HG02973 (cell line): ENCODE data around the gene ZNF618.
"Not testable (repeated sequence)": the region's sequence is repeated elsewhere in the genome, so short reads cannot be mapped to it uniquely, and the experiment has no call there.

Experiments used
- ATAC-seq: cut with Tn5 transposase; IDR thresholded peaks from one replicate; pipeline ENCODE4 v1.9.1; 2021; ENCODE audit warnings: moderate library complexity; ENCODE audit not compliant: unreplicated experiment

ZNF618 gene

DNA sequence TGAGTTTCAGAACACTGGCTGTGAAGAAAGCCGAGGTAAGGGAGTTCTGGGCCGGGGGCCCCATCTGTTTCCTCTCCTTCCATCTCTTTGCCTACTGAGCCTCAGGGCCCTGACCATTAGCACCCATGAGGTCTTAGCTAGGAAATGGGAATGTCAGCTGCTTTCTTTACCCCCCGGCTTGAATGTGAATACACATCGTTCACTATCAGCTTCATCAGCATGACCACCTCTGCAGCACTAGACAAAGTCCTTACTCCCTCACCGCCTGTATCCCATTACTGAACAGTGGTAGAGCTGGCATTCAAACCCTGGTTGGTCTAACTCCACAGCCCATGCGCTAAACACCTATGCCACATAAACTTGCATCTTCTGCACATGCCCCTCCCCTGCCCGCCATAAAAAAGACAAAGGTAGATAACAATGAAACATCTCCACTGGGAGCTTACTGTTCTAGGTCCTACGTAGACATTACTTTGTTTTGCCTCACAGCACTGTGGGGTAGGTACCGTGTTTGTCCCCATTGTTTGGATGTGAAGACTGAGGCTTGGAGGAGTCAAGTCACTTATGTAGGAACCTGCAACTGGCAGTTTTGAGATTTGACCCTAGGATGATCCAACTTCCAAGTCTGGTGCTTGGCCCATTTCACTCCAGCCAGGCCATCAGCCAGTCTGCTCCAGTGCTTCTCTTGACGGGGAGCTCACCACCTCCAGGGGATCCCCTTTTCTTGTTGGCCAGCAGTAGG, 108.7 kb downstream of the ZNF618 start:
- ATAC-seq: no peak

GRCh38 chr9:113985968-113986585, 110.0 kb downstream of the ZNF618 start:
- no peak for ATAC-seq

- no peak for ATAC-seq
These were observed 110.8 kb downstream of the ZNF618 start for GRCh38 chr9:113986931-113987330.

GRCh38 chr9:113987526-113987925, 111.4 kb downstream of the ZNF618 start:
- ATAC-seq: no peak

DNA sequence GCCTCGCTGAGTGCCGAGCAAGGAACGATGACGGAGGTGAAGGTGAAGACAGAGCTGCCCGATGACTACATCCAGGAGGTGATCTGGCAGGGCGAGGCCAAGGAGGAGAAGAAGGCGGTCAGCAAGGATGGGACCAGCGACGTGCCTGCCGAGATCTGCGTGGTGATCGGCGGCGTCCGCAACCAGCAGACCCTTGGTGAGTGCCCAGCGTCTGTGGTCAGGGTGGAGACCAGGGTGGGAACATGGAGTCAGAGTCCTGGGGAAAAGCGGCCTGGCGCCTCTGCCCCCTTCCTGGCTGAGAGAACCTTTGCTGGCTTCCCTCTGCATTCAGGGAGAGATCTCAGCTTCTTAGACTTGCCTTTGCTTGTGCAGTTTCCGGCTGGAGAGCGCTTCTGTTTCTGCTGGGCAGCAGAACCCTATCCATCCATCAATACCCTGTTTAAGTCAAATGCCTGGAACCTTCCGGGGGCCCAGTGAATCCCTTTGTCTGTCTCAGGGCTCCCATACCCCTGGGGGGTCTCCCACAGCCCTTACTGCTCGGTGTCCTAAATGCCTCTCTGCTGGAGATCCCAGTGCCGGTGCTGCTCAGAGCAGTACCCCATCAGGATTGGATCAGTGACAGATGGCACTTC, 112.4 kb downstream of the ZNF618 start:
- no peak for ATAC-seq

DNA sequence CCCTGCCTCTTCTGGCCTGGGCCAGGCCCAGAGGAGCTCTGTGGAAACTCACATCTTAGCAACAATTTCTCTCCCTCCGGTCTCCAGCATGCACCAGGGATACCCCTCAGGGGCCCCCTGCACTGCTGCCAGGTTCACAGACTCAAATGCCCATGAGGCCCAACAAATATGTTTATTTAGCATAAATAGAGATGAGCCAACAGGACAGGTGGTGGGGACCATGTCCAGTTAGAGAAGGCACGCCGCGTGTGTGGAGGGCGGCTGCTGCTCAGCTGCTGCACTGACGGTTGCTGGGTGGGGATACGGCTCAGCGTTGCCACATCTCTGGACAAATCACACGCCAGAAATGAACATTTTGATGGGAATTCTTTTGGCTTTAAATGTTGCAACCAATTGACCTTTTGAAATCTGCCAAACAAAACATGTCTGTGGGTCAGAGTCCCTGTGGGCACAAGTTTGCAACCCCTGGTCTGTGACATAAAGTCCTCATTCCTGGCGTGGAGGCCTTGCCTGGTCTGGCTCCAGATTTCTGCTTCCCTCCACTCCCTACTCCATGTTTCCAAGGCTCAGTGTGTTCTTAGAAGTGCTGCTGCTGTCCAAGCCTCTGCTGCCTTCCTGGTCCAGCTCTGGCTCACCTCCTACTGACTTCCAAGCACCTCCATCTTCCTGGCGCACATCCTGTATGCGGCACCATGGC, 113.1 kb downstream of the ZNF618 start:
- no peak for ATAC-seq

DNA sequence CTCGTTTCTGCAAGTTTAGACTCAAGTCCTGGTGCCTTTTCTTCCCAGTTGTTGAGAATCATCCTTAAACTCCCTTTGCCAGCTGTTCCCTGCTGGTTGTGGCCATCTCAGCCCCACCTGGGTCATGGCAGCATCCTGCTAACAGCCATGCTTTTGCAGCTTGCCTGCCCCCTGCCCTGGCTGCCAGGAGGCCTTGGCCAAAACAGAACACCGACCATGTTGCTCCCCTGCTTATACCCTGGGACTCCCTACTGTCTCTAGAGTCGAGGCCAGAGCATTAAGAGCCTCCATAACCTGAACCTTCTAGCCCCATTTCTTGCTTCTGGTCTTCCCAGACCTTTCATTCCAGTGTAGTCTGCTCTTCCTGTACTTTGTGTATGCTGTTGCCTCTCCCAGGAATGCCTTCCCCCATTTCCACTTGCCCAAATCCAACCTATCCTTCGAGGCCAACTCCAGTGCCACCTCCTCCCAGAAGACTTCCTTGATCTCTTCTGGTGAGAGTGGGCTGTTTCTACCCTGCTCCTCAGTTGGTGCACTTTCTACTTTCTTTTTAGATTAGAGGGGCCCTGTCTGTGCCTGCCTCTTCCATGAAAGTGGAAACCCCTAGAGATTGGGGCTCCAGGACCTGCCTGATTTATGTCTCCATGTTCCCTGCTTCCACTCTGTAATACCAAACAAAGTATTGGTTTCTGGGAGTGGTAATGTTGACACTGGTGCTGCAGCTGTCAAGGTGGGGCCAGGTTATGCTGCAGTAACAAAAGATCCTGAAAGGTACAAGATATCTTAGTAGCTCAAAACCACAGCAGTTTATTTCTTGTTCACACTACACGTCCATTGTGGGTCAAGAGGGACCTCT, 113.8 kb downstream of the ZNF618 start:
- ATAC-seq: no peak

DNA sequence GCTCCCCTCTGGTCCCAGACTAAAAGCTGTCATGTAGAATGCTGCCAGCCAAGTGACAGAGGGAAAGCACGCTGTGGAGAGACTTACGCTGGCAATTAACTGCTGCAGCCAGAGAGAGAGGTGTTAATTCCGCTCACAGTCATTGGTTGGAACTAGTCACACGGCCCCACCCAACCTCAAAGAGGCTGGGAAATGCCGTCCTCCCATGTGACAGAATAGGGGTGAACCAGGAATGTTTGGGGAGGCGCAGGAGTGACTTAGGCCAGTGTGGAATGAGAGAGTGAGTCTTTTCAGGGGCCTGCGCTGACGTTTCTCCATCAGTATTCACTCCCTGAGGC, 114.4 kb downstream of the ZNF618 start:
- no peak for ATAC-seq

GRCh38 chr9:113990975-113991471, 114.9 kb downstream of the ZNF618 start:
- ATAC-seq: no peak

GRCh38 chr9:113991714-113992113, 115.6 kb downstream of the ZNF618 start:
- ATAC-seq: no peak

DNA sequence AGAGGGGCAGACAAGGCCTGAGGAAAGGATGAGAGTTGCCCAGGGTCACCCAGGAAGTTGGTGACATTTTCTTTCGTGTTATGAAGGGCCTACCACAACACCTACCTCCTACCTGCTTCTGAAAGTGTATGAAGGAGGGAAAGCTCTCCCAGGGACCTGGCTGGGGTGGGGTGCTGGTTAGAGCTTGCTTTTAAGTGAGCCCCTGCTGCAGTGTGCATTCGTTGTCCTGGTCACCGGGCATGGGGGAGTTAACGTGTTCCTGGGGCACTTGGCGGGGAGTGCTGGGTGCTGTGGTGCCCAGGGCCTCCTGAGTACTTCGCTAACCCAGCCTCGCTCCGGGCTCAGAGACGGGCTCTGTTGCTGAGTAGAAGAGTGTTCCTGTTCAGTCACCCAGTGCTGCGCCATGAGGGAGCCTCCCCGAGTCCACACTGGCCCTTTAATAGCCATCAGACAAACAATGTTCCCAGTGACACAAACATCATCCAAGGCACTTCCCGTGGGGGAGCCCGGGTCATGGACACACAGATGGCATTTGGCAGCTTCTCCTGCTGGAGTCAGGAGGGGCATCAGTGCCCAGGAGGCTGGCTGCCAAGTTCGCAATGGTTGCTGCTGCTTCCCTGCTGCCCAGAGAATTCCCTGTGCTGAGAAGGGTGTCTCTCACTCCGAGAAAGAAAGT, 116.3 kb downstream of the ZNF618 start:
- ATAC-seq: no peak

GRCh38 chr9:113992994-113993393, 116.9 kb downstream of the ZNF618 start:
- ATAC-seq: no peak

DNA sequence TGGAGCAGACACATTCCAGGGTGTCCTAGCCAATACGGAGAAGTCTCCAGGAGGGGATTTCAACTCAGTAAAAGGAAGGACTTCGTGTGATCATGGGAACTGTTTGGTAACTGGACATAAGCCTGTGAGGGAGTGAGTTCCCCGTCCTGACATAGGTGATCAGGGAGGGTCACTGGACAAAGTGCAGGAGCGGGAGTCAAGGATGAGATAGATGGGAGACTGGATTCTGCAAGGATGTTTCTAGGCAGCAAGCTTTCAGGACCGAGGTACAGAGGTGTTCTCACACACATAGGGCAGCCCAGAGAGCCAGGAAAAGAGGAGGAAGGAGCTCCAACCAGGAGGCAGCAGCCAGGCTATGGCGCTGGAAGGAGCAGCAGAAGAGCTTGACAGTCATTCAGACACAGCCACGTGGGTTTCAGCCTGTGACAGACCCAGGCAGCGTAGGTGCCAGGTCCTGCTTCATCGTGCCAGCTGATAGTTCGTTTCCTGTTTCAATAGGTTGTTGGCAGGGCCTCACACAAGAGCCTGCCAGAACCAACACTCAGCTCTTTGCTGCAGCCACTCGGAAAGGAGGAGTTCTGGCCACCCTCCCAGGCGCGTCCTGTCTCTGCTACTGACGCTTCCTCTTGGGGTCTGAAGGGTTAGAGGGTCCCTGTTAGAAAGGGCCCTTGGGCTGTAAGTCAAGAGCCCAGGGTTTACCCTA, 117.9 kb downstream of the ZNF618 start:
- ATAC-seq: no peak

DNA sequence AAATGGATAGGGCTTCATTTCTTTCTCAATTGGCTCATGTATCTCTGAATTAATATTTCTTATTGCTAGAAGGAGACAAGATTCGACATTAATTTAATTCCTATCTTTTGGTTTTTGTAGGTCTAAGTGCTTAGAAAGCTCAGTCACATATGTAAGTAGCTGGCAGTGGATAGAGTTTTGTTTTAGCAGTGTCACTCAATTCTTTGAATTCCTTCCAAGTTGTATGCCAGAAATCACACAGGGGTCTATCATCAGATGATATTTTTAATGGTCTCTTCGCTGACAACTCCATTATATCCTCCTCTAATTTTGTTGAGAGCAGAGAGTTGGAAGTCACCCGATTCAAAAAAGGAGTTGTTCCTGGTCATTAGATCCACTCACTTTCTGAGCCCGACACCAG, 119.3 kb downstream of the ZNF618 start:
- no peak for ATAC-seq

- no peak for ATAC-seq
These were observed 119.9 kb downstream of the ZNF618 start for GRCh38 chr9:113995963-113996362.

- no peak for ATAC-seq
These were observed 120.5 kb downstream of the ZNF618 start for GRCh38 chr9:113996531-113997001.

GRCh38 chr9:113997064-113997463, 121.0 kb downstream of the ZNF618 start:
- not testable (repeated sequence) for ATAC-seq

DNA sequence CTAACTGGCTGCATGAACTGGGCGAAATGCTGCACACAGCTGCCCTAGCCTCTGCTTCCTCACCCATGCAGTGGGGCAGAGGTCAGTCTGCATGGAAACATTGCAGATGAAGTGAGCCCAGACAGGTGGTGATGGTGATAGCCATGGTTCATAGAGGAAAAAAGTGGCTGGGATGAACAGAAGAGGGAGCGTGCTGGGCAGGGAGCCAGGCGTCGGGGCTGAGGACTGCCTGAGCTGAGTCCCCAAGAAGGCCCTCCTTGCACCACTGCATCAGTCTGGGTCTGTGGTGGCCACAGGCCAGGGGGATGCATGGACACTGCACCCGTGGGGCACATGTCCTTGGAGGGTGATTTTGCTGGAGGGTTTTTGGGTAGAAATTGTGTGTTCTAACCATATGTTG, 121.5 kb downstream of the ZNF618 start:
- ATAC-seq: no peak

- ATAC-seq: no peak
These were observed 122.0 kb downstream of the ZNF618 start for GRCh38 chr9:113998114-113998513.
